ENCODE results near the gene SORCS1. TPM values are rescaled to one million over a fixed set of nuclear protein-coding genes. Genes with fewer than 3 reads are reported as not detected.

SORCS1 gene
- total and polyA plus RNA-seq, 2 of the 13 experiments (the other 11 are each of a cell fraction or from before 2014, with no cell fraction given), result not detected

DNA sequence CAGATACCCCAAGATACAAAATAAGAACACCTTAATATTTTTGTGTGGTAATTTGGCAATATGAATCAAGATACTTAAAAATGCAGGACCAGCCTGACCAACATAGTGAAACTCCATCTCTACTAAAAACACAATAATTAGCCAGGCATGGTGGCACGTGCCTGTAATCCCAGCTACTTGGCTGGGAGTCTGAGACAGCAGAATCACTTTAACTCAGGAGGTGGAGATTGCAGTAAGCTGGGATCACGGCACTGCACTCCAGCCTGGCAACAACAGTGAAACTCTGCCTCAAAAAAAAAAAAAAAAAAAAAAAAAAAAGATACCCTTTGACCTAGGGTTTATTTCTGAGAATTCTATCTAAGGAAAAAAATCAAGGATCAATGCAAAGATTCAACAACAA lies 450.7 kb downstream of the SORCS1 start:
- in situ Hi-C loops (cut with HindIII; ENCODE audit: extremely low pct_ligation_motif_present, low pct_unique_long_range_greater_than_20kb), result no loop called here
- TF ChIP-seq, protein P1, sequence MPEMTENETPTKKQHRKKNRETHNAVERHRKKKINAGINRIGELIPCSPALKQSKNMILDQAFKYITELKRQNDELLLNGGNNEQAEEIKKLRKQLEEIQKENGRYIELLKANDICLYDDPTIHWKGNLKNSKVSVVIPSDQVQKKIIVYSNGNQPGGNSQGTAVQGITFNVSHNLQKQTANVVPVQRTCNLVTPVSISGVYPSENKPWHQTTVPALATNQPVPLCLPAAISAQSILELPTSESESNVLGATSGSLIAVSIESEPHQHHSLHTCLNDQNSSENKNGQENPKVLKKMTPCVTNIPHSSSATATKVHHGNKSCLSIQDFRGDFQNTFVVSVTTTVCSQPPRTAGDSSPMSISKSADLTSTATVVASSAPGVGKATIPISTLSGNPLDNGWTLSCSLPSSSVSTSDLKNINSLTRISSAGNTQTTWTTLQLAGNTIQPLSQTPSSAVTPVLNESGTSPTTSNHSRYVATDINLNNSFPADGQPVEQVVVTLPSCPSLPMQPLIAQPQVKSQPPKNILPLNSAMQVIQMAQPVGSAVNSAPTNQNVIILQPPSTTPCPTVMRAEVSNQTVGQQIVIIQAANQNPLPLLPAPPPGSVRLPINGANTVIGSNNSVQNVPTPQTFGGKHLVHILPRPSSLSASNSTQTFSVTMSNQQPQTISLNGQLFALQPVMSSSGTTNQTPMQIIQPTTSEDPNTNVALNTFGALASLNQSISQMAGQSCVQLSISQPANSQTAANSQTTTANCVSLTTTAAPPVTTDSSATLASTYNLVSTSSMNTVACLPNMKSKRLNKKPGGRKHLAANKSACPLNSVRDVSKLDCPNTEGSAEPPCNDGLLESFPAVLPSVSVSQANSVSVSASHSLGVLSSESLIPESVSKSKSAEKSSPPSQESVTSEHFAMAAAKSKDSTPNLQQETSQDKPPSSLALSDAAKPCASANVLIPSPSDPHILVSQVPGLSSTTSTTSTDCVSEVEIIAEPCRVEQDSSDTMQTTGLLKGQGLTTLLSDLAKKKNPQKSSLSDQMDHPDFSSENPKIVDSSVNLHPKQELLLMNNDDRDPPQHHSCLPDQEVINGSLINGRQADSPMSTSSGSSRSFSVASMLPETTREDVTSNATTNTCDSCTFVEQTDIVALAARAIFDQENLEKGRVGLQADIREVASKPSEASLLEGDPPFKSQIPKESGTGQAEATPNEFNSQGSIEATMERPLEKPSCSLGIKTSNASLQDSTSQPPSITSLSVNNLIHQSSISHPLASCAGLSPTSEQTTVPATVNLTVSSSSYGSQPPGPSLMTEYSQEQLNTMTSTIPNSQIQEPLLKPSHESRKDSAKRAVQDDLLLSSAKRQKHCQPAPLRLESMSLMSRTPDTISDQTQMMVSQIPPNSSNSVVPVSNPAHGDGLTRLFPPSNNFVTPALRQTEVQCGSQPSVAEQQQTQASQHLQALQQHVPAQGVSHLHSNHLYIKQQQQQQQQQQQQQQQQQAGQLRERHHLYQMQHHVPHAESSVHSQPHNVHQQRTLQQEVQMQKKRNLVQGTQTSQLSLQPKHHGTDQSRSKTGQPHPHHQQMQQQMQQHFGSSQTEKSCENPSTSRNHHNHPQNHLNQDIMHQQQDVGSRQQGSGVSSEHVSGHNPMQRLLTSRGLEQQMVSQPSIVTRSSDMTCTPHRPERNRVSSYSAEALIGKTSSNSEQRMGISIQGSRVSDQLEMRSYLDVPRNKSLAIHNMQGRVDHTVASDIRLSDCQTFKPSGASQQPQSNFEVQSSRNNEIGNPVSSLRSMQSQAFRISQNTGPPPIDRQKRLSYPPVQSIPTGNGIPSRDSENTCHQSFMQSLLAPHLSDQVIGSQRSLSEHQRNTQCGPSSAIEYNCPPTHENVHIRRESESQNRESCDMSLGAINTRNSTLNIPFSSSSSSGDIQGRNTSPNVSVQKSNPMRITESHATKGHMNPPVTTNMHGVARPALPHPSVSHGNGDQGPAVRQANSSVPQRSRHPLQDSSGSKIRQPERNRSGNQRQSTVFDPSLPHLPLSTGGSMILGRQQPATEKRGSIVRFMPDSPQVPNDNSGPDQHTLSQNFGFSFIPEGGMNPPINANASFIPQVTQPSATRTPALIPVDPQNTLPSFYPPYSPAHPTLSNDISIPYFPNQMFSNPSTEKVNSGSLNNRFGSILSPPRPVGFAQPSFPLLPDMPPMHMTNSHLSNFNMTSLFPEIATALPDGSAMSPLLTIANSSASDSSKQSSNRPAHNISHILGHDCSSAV (CRISPR knock-in tag; IDR thresholded peaks at IDR 0.05; ENCODE audit: borderline replicate concordance), result no peak
- TF ChIP-seq BCL6 (CRISPR knock-in tag; IDR thresholded peaks at IDR 0.05) (no peak), SP2 (CRISPR knock-in tag; IDR thresholded peaks at IDR 0.05) (no peak), ZFP90 (CRISPR knock-in tag; IDR thresholded peaks at IDR 0.05; ENCODE audit: borderline replicate concordance) (no peak), ELF3 (CRISPR knock-in tag; IDR thresholded peaks at IDR 0.05) (no peak), ZNF800 (CRISPR knock-in tag; IDR thresholded peaks at IDR 0.05) (no peak)
- intact Hi-C loops (cut with micrococcal nuclease; ENCODE audit: unreplicated experiment), result no loop called here
- BruUV-seq (replicated peaks), result no TSS peak
- H2AFZ ChIP-seq (ENCODE audit: low read length), result no peak overlapping the region
- H3K27ac ChIP-seq (ENCODE audit: extremely low read length, insufficient read depth, low read length), result no peak overlapping the region
- FAIRE-seq, result no peak
- ChIA-PET CTCF (ENCODE audit: low intra/inter-chr PET ratio, low total read pairs) (no interaction called here), POLR2A (no interaction called here)
- no peaks in the 10 kb centered on the region for H3K79me2 ChIP-seq (ENCODE audit: insufficient read depth, low read length)
- no peaks in the 10 kb centered on the region for H3K4me1 ChIP-seq (ENCODE audit: insufficient read depth, low read length)
- H4K20me1 ChIP-seq (ENCODE audit: insufficient read depth, low read length), result no peaks in the 10 kb centered on the region
- H3K9me3 ChIP-seq (ENCODE audit: low read length), result no peaks in the 10 kb centered on the region
- no peaks in the 10 kb centered on the region for H3K27me3 ChIP-seq (ENCODE audit: control insufficient read depth in 1 of 2, insufficient read depth in 2 of 2, low read length in 2 of 2)
- H3K9ac ChIP-seq (ENCODE audit: insufficient read depth, low read depth, low read length), result no peak overlapping the region
- 5% methylated on average over 2 of the region's 2 CpGs for WGBS (ENCODE audit: low lambda C conversion rate)
- no peak overlapping the region for H3K4me3 ChIP-seq (replicated peaks in 1 of 3; ENCODE audit: insufficient read depth in 1 of 3, low read depth in 2 of 3, low read length in 3 of 3)
- ATAC-seq, result no peak
- no peaks in the 10 kb centered on the region for H3K36me3 ChIP-seq (replicated peaks in 1 of 2; ENCODE audit: control insufficient read depth in 1 of 2, insufficient read depth in 2 of 2, low read length in 2 of 2)
- no peak for DNase-seq (ENCODE audit: low spot score)
- H3K4me2 ChIP-seq (ENCODE audit: low read depth, low read length), result no peak overlapping the region

All from HepG2 (cell line).